ENCODE data around the gene TRMO.

The TRMO gene

DNA sequence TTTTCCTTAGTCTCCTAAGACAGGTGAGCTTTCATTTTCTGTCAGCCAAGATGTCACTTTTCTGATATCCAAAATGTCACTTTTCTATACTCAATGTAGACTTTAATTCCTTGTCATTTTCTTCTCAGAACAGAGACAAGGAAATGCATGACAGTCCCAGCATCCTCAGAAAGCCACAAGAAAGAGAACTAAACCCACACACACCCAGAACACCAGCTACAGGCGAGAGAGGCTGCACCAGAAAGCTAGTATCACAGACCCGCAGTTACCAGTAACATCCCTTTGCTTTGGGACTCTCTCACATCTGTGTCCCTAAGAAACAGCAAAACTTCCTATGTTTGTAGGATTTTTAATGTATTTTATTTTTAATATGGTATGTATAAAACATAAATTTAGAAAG, 17.1 kb downstream of the TRMO start:
- no peak for DNase-seq

- DNase-seq = no peak
Measured at GRCh38 chr9:97904725-97905124, 17.6 kb downstream of the TRMO start.

GRCh38 chr9:97903177-97903576, 19.1 kb downstream of the TRMO start:
- DNase-seq = no peak

DNA sequence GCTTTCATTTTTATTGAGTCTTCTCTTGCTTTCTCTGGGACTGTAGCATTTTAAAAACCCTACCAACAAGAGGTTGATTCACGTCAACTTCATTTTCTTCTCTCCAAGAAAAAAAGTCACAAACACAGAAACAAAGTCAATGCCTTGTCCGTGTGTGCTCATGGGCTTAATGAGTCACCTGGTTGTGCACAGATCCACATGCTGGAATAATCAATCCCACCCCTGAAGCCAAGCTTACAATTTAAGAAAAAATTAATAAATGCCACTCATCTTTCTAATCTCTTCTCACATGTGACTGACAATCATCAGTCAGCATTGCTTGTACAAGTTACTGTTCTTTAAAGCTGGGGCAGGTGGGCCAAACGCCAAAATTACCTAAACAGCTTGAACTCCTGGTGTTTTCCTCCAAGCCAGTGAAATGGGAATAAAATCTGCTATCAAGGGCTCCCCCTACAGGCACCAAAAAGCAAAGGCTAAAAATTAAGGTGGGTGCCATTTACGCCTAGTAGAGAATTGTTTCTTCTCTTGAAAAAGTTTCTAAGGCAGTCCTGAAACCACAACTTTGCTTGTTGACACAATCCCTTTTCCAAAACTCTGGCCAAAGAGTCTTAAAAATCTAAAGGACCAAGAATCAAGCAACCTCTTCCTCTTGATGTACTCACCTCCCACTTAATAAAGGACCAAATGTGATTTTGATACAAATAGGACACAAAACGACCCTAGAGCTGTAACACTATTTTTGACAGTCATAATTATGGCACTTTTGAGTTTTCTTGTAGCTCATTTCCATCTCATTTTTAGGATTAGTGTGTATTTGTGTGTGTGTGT, 21.3 kb downstream of the TRMO start:
- DNase-seq = peak in 5 of 56 donors; percentile 5 to 52 (median 11)

GRCh38 chr9:97900103-97900737, 22.1 kb downstream of the TRMO start:
- DNase-seq = no peak

DNA sequence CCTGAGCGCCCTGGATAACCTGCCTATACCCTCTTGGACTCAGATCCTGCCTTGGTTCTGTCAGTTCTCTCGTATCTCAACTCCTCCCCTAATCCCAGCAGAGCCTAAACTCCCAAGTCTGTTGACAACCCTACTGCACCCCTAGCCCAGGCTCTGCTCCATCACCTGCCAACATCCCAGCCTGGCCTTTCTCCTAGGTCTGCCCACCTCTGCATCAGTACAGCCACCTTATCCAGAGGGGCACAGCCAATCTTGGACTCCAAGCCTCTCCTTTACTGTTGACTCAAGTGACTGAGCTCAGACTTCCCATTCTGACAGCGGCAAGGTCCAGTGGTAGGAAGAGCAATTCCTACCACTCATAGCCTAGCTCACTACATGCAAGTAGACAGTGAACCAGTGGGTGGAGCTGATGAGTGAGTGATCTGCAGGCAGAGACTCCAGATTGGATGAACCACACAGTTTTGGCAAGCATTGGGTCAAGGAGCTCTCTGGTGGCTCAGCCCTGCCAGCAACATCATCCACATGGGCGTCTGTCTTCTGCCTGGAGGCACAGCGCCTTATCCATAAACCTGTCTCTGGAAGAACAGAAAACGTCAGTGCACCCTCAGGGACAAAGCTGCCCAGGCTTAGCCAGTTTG, 26.5 kb downstream of the TRMO start:
- DNase-seq = no peak

DNA sequence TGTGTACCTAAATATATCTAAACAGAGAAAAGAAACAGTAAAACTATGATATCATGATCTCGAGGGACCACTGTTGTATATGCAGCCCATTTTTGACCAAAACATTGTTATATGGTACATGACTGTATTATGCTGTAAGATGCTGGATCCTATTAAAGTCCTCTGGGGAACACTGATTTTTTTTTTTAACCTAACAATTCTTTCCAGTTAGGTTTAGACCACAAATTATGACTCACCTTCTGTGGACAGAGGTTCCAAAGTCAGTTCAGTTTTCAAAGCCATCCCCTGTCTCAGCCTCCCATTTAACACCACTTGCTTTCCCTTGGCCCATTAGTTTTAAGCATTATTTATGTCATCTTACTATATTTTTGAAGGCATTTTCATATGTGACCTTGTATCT, 27.1 kb downstream of the TRMO start:
- DNase-seq = no peak

DNA sequence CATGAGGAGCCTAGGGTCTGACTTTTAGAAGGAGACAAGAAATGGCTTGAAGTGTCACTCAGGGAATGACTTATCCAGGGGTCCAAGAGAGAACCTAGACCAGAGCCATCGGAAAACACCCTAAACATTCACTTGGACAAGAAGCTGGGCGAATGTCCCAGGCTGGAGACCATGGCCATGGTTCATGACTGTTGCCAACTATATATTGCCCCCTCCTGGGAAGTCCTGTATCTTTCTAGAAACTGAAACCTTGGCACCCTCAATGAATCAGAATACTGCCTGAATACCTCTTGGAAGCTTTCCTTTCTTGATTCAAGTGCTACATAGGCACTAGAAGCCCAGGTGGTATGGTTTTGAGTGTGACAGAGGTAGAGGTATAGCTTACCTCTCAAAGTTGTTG, 29.9 kb downstream of the TRMO start:
- DNase-seq = no peak

- DNase-seq = no peak
Measured at GRCh38 chr9:97891736-97892135, 30.6 kb downstream of the TRMO start.

DNA sequence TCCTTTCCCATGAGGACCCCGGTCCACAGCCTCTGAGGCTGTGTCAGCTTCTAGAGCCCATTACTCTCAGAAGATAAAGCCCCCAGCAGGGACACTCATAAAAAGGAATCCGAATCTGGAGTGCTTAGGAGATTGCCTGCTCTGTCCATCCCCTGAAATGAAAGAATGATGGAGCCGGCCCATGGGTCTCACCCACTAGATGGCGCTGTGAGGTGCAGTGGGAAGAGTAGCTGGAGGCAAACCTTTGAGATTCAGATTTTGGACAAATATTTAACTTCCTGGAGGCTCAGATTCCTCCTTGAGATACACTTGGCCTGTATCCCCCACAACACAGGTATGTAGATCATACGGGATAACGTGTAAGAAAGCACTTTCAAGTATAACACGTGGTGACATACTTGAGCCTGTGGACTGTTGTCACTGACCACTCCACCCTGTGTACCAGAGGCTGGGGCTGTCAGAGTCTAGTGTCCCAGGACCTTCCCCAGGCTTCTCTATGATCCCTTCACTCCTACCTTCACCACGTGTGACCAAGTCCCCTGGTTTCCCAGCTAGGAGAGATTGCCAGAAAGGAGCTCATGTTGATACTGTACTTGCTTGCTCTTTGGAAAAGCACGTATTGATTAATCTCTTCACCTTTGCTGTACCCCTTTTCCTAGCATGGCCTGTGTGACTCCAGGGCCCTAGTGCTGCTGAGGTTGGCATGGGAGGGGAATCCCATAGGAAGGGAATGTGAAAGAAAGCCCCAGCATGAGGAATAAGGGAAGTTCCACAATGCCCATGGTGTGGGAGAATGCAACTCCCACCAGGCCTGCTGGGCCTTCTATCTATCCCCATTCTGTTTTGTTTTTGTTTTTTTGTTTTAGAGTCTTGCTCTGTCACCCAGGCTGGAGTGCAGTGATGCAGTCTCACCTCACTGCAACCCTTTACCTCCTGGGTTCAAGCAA, 32.1 kb downstream of the TRMO start:
- DNase-seq = no peak

- no peak for DNase-seq
Measured at GRCh38 chr9:97880336-97880735, 42.0 kb downstream of the TRMO start.

GRCh38 chr9:97876061-97876460, 46.2 kb downstream of the TRMO start:
- no peak for DNase-seq

DNA sequence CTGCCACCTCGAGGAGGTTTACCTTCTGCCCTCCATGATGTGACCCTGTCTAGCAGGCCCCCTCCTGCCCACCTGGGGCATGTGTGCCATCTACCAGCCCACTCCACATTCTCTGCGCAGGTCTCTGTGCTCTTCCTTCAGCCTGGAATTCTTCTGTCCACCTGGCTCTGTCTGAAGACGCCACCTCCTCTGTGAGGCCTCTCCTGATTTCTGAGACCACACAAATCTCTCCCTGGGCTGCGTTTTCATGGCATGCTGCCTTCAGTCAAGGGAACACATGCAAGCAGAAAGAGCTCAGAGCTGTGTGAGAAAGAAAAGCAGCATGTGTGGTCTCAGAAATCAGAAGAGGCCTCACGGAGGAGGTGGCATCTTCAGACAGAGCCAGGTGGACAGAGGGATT, 47.2 kb downstream of the TRMO start:
- no peak for DNase-seq

DNA sequence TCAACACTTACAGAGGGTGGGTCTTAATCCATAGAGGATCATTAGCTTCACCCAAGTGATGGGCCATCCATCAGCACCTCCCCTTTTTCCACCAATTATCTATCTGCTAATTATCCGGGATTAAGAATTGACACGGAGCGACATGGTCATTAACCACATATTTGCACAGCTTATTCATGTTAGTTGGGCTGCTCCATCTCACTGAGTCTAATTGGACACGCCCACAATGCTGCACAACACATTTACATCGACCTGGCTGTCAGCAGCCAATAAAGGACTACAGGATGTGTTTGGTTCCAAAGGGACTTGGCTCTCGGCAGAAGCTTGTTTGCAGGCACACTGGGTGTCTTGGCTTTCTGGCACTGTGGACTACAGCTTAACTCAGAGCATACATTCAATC, 47.7 kb downstream of the TRMO start:
- DNase-seq = no peak

- DNase-seq = no peak
Measured at GRCh38 chr9:97873882-97874281, 48.4 kb downstream of the TRMO start.

- no peak for DNase-seq
Measured at GRCh38 chr9:97873425-97873824, 48.9 kb downstream of the TRMO start.

DNA sequence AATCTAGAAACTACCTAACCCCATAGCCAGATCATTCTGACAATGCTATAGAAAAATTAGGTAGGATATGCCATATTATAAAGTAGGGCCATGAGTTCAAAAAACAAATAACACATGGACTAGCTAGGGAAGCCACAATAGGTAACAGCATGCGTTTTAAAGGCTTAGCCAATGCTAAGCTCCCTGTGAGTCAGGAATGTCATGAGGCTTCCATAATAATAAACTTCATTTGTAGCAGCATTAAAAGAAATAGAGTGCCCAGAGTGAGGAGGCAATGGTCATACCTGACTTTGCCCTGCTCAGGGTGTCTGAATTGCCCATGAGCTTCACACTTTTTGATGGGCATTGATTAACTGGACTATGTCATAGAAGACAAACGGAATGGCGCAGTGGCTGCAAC, 53.4 kb downstream of the TRMO start:
- no peak for DNase-seq

DNA sequence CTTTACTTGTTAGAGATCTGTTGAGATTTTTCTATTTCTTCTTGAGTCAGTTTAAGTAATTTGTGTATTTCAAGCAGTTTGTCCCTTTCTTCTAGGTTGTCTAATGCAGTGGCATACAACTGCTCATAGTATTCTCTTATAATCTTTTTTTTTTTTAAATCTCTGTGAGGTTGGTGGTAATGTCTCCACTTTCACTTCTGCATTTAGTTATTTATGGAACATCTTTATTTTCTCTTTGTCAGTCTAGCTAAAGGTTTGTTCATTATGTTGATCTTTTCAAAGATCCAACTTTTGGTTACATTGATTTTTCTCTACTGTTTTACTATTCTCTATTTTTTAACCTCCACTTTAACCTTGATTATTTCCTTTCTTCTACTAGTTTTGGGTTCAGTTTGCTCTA, 55.5 kb downstream of the TRMO start:
- no peak for DNase-seq

- no peak for DNase-seq
Measured at GRCh38 chr9:97866300-97866699, 56.0 kb downstream of the TRMO start.

DNA sequence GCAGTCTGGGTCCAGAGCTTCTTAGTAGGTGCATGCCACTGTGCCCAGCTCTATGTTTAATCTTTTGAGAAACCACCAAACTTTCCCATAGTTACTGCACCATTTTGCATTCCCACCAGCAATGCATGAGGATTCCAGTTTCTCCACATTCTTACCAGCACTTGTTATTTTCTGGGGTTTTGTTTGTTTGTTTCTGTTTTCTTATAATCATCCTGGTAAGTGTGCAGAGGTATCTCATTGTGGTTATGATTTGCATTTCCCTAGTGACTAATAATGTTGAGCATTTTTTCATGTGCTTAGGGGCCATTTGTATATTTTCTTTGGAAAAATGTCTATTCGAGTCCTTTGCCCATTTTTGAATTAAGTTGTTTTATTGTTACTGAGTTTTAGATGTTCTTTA, 57.9 kb downstream of the TRMO start:
- DNase-seq = no peak

DNA sequence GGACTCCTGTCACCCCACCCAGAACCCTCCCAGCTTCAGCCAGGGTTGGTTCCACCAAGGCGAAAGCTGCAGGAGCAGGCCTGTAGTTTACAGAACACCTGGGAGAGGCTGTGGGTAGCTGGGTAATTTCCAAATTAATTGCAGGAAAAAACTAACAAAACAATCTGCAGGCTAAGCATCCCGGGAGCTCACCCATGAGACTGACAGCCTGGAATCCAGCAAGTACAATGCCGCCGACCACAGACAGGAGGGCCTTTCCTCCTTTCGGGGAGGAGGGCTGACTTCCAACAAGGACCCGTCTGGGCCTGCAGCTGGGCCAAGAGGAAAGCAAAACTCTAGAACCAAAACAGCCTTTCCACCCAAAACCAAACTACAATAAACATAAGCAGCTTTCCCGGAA, 59.0 kb downstream of the TRMO start:
- no peak for DNase-seq

- no peak for DNase-seq
Measured at GRCh38 chr9:97861148-97861475, 61.2 kb downstream of the TRMO start.

Measured in amygdala (tissue), 56 donors.